ENCODE data around the gene CLSTN1. TPM values are rescaled to one million over a fixed set of nuclear protein-coding genes. Genes with fewer than 3 reads are reported as not detected.

Gene CLSTN1
- 10 to 100 TPM; 34.4 to 38.5 (median 34.6) TPM for total RNA-seq

DNA sequence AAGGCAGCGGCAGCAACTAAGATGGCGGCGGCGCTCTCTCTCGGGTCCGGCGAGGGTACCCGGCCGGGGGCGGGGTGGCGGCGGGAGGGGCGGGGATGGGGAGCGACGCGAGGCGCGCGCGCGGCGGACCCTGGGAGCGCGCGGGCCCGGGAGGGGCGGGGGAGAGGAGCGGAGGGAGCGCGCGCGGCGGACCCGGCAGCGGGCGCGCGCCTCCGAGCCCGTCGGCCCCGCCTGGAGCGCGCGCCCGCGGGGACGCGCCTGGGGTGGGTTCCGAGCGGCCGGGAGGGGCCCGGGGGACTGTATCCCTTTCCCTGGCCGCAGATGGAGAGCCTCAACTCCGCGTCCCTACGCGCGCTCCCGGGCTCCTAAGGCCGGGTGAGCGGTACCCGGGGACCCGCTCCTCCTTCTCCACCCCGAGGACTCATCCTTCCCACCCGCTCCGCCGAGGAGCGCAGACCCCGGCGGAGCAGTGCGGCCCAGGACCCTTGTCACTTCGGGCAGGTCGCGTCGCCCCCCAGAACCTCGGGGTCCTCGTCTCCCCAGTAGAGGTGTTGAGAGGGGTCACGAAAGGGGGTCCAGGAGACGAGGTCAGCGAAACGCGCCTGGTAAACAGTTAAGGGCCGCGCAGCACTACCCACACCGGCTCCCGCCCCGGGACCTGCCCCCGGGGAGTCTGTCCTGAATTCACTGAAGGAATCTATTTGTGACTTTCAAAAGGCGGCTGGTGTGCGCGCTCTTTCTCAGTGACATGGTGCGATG is at the start of gene CLSTN1:
Gene CLSTN1, minus strand, starts transcription at position 23 of the 759 bp plus-strand sequence. CDS start 232 bp downstream, outside the sequence.
- no peaks in the 10 kb centered on the region for H3K9me3 Mint-ChIP-seq
- peaks cover 42% of the 10 kb centered on the region for H3K4me1 Mint-ChIP-seq (ENCODE audit: low read depth)
- H3K36me3 Mint-ChIP-seq (ENCODE audit: insufficient read depth) = peaks cover 1% of the 10 kb centered on the region
- ATAC-seq (peak; percentile 84 to 85), DNase-seq (peak; percentile 89)
- H3K27me3 Mint-ChIP-seq (ENCODE audit: low read depth) = no peaks in the 10 kb centered on the region
- peak within 1 kb of the TSS; percentile 91 for H3K4me3 Mint-ChIP-seq

GRCh38 chr1:9873385-9873784 is 49.6 kb upstream of the CLSTN1 start:
- no peaks in the 10 kb centered on the region for H3K9me3 Mint-ChIP-seq
- DNase-seq = no peak
- no peak for ATAC-seq
- no peak overlapping the region for H3K4me3 Mint-ChIP-seq
- H3K36me3 Mint-ChIP-seq (ENCODE audit: insufficient read depth) = no peaks in the 10 kb centered on the region
- H3K4me1 Mint-ChIP-seq (ENCODE audit: low read depth) = peaks cover 4% of the 10 kb centered on the region
- no peaks in the 10 kb centered on the region for H3K27me3 Mint-ChIP-seq (ENCODE audit: low read depth)

DNA sequence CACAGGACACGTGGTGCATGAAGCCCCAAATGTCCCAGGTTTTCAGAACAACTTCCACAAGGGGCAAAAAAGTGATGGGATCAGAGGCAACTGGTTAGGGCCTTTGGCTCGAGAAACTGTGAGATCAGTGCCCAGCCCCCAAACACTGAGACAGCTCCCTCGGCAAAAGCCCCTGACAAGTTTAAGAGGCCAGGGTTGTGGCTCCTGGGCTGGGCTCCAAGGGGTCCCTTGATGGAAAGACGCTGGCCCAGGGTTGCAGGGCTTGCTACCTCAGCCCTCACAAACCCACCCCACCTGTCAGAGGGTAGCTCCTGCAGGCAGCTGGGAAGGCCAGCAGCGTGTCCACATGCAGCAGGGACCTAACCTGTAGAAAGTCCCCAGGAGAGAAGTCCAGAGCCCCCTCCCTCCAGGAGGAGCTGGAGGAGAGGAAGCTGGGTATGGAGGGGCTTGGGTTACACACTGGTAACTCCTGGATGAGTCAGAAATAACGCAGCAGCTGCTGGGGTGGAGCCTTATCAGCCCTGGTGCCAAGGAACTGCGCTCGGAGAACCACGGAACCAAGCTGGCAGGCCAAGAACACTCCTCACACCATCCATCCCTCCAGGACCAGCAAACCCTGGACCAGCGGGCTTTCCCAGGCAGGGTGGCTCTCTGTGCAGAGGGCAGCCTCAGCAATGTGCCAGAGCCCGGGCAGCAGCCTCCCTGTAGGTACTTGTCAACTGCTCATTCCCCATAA is 48.8 kb upstream of the CLSTN1 start:
- ATAC-seq (no peak), DNase-seq (no peak)
- Mint-ChIP-seq H3K9me3 (no peaks in the 10 kb centered on the region), H3K36me3 (ENCODE audit: insufficient read depth) (no peaks in the 10 kb centered on the region), H3K27me3 (ENCODE audit: low read depth) (no peaks in the 10 kb centered on the region), H3K4me3 (no peak overlapping the region), H3K4me1 (ENCODE audit: low read depth) (peaks cover 4% of the 10 kb centered on the region)

GRCh38 chr1:9871707-9872425 is 48.1 kb upstream of the CLSTN1 start:
- H3K27me3 Mint-ChIP-seq (ENCODE audit: low read depth) = no peaks in the 10 kb centered on the region
- ATAC-seq = no peak
- H3K4me3 Mint-ChIP-seq = no peak overlapping the region
- H3K36me3 Mint-ChIP-seq (ENCODE audit: insufficient read depth) = no peaks in the 10 kb centered on the region
- no peaks in the 10 kb centered on the region for H3K9me3 Mint-ChIP-seq
- peaks cover 5% of the 10 kb centered on the region for H3K4me1 Mint-ChIP-seq (ENCODE audit: low read depth)
- DNase-seq = no peak

- no peaks in the 10 kb centered on the region for H3K9me3 Mint-ChIP-seq
- H3K36me3 Mint-ChIP-seq (ENCODE audit: insufficient read depth) = no peaks in the 10 kb centered on the region
- peaks cover 7% of the 10 kb centered on the region for H3K4me1 Mint-ChIP-seq (ENCODE audit: low read depth)
- no peaks in the 10 kb centered on the region for H3K27me3 Mint-ChIP-seq (ENCODE audit: low read depth)
- no peak for ATAC-seq
- H3K4me3 Mint-ChIP-seq = no peak overlapping the region
- DNase-seq = no peak
These were observed 47.3 kb upstream of the CLSTN1 start for GRCh38 chr1:9871021-9871420.

DNA sequence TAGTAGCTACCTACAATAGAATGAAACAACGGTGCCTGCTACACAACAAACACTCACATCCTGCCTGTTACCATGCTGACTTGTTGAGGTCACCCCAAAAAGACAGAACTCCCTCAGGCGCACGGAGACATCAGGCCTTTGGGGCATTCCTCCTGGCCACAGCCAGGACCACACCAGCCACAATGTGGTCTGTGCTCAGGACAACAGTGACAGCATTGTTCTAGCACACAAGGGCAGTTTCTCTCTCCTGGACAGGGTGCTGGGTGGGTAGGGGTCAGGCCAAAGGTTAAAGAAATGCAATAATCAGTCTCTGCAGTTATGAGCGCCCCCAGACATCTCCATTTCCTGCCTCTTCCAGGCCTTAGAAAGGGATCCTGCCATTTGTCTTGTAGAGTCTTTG is 46.8 kb upstream of the CLSTN1 start:
- Mint-ChIP-seq H3K4me1 (ENCODE audit: low read depth) (peaks cover 7% of the 10 kb centered on the region), H3K27me3 (ENCODE audit: low read depth) (no peaks in the 10 kb centered on the region), H3K4me3 (no peak overlapping the region), H3K9me3 (no peaks in the 10 kb centered on the region), H3K36me3 (ENCODE audit: insufficient read depth) (no peaks in the 10 kb centered on the region)
- ATAC-seq = no peak
- no peak for DNase-seq

DNA sequence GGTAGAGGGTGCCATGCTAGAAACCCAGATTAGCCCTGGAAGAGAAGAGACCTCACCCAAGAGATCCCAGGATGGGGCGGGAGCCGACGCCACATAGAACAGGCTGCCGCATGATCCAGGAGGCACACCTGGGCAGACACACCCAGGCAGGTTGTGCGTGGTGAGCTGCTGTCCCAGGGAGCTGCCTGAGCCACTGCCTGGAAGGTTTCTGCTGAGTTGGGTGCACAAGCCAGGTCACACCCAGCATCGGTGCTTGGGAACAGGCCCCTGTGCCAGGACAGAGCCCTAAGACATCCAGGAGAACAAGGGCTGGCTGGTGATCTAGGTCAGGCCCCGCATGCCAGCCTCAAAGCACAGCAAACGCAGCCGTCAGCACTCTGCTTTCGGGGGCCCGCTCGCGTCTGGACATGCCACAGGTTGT is 46.1 kb upstream of the CLSTN1 start:
- no peaks in the 10 kb centered on the region for H3K27me3 Mint-ChIP-seq (ENCODE audit: low read depth)
- no peaks in the 10 kb centered on the region for H3K36me3 Mint-ChIP-seq (ENCODE audit: insufficient read depth)
- H3K4me1 Mint-ChIP-seq (ENCODE audit: low read depth) = peaks cover 3% of the 10 kb centered on the region
- no peaks in the 10 kb centered on the region for H3K9me3 Mint-ChIP-seq
- DNase-seq (no peak), ATAC-seq (no peak)
- H3K4me3 Mint-ChIP-seq = no peak overlapping the region

DNA sequence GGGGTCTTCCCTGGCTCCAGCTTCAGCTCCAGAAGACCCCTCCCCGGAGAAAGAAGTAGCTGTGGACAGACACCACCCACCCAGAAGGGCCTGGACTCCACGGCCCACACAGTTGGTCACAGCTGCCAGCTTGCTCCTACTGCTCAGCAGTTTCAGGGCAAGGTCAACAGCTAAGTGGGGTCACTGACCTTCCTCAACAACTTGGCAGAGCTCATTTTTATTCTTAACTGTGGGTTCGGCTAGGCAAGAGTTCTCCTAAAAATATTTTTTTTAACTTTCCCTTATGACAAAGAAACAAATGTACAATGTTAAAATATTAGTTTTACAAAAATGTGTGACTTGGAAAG is 44.5 kb upstream of the CLSTN1 start:
- Mint-ChIP-seq H3K36me3 (ENCODE audit: insufficient read depth) (no peaks in the 10 kb centered on the region), H3K27me3 (ENCODE audit: low read depth) (no peaks in the 10 kb centered on the region), H3K4me1 (ENCODE audit: low read depth) (peaks cover 3% of the 10 kb centered on the region), H3K4me3 (no peak overlapping the region), H3K9me3 (no peaks in the 10 kb centered on the region)
- DNase-seq = no peak
- no peak for ATAC-seq

GRCh38 chr1:9867408-9868243 is 43.9 kb upstream of the CLSTN1 start:
- DNase-seq (peak; percentile 93), ATAC-seq (peak; percentile 99)
- no peaks in the 10 kb centered on the region for H3K36me3 Mint-ChIP-seq (ENCODE audit: insufficient read depth)
- no peak overlapping the region for H3K4me3 Mint-ChIP-seq
- H3K27me3 Mint-ChIP-seq (ENCODE audit: low read depth) = no peaks in the 10 kb centered on the region
- H3K9me3 Mint-ChIP-seq = no peaks in the 10 kb centered on the region
- peaks cover 3% of the 10 kb centered on the region for H3K4me1 Mint-ChIP-seq (ENCODE audit: low read depth)

DNA sequence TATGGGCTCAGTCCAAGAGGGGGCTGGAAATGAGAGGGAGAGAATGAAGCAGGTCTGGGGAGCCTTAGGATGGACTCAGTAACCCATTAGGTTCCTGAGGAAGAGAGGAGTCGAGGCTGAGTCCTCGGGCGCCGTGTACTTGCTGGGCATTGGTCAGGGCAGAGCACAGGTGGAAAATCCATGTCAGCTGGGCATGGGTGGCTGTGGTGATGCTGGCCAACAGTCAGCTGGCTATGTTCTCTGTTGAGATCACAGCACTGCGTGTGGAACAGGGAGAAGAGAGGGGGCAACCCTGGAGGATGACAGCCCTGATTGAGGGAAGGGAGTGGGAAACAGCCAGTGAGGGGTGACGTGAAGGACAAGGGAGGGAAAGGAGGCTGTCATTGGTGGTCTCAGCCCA is 43.1 kb upstream of the CLSTN1 start:
- H3K4me3 Mint-ChIP-seq = no peak overlapping the region
- no peaks in the 10 kb centered on the region for H3K27me3 Mint-ChIP-seq (ENCODE audit: low read depth)
- ATAC-seq (no peak), DNase-seq (no peak)
- no peaks in the 10 kb centered on the region for H3K9me3 Mint-ChIP-seq
- H3K4me1 Mint-ChIP-seq (ENCODE audit: low read depth) = peaks cover 3% of the 10 kb centered on the region
- H3K36me3 Mint-ChIP-seq (ENCODE audit: insufficient read depth) = no peaks in the 10 kb centered on the region

GRCh38 chr1:9865724-9866123 is 42.0 kb upstream of the CLSTN1 start:
- Mint-ChIP-seq H3K4me3 (no peak overlapping the region), H3K27me3 (ENCODE audit: low read depth) (no peaks in the 10 kb centered on the region), H3K4me1 (ENCODE audit: low read depth) (peaks cover 3% of the 10 kb centered on the region), H3K36me3 (ENCODE audit: insufficient read depth) (no peaks in the 10 kb centered on the region), H3K9me3 (no peaks in the 10 kb centered on the region)
- DNase-seq = no peak
- ATAC-seq = no peak

DNA sequence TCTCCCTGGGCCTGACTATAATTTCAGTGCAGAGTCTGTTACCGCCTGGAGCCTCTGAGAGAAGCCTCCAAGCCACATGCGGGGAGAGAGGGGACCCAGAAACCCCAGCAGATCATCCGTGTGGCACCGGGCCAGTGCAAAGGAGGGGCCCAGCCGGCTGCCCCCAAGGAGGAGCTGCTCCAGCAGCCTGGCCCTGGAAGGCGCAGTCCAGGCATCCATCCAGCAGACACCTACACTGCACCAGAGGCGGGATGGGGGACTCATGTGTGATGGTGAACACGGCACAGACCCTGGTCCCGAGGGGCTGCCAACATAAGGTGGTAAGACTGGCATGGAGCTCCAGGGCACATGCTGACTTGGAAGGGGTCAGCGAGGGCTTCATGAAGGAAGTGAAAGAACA is 39.6 kb upstream of the CLSTN1 start:
- H3K4me1 Mint-ChIP-seq (ENCODE audit: low read depth) = peaks cover 3% of the 10 kb centered on the region
- DNase-seq = no peak
- H3K4me3 Mint-ChIP-seq = no peak overlapping the region
- ATAC-seq = no peak
- H3K36me3 Mint-ChIP-seq (ENCODE audit: insufficient read depth) = no peaks in the 10 kb centered on the region
- H3K9me3 Mint-ChIP-seq = no peaks in the 10 kb centered on the region
- H3K27me3 Mint-ChIP-seq (ENCODE audit: low read depth) = no peaks in the 10 kb centered on the region

GRCh38 chr1:9861360-9861759 is 37.6 kb upstream of the CLSTN1 start:
- ATAC-seq = no peak
- DNase-seq = no peak
- H3K27me3 Mint-ChIP-seq (ENCODE audit: low read depth) = no peaks in the 10 kb centered on the region
- no peak overlapping the region for H3K4me3 Mint-ChIP-seq
- H3K36me3 Mint-ChIP-seq (ENCODE audit: insufficient read depth) = no peaks in the 10 kb centered on the region
- H3K9me3 Mint-ChIP-seq = no peaks in the 10 kb centered on the region
- H3K4me1 Mint-ChIP-seq (ENCODE audit: low read depth) = no peaks in the 10 kb centered on the region

- Mint-ChIP-seq H3K27me3 (ENCODE audit: low read depth) (no peaks in the 10 kb centered on the region), H3K36me3 (ENCODE audit: insufficient read depth) (no peaks in the 10 kb centered on the region), H3K4me1 (ENCODE audit: low read depth) (no peaks in the 10 kb centered on the region), H3K4me3 (no peak overlapping the region), H3K9me3 (no peaks in the 10 kb centered on the region)
- ATAC-seq (no peak), DNase-seq (no peak)
These were observed 37.1 kb upstream of the CLSTN1 start for GRCh38 chr1:9860887-9861286.

All from activated T-cell treated with anti-CD3 and anti-CD28 coated beads, Interleukin-2, amount 50 U/mL, for 4 hours (primary cell).